ENCODE measurements around the gene PTPRD. TPM values are rescaled to one million over a fixed set of nuclear protein-coding genes. Genes with fewer than 3 reads are reported as not detected.
"Not testable (repeated sequence)": the region's sequence is repeated elsewhere in the genome, so short reads cannot be mapped to it uniquely, and the experiment has no call there.

The PTPRD gene
- polyA plus RNA-seq, 1 donor, result 55.8 TPM

GRCh38 chr9:9326749-9327148, 1286.1 kb downstream of the PTPRD start:
- DNase-seq (ENCODE audit: low read depth), result no peak

GRCh38 chr9:9319007-9319406, 1293.8 kb downstream of the PTPRD start:
- DNase-seq (ENCODE audit: low read depth), result no peak

- DNase-seq (ENCODE audit: low read depth), result not testable (repeated sequence)
These were observed 1302.1 kb downstream of the PTPRD start for GRCh38 chr9:9310743-9311142.

GRCh38 chr9:9305600-9305999, 1307.2 kb downstream of the PTPRD start:
- DNase-seq (ENCODE audit: low read depth), result no peak

- no peak for DNase-seq (ENCODE audit: low read depth)
These were observed 1313.7 kb downstream of the PTPRD start for GRCh38 chr9:9299134-9299533.

GRCh38 chr9:9286001-9286400, 1326.8 kb downstream of the PTPRD start:
- DNase-seq (ENCODE audit: low read depth), result no peak

- no peak for DNase-seq (ENCODE audit: low read depth)
These were observed 1328.6 kb downstream of the PTPRD start for GRCh38 chr9:9284201-9284600.

- DNase-seq (ENCODE audit: low read depth), result no peak
These were observed 1329.4 kb downstream of the PTPRD start for GRCh38 chr9:9283159-9283986.

- DNase-seq (ENCODE audit: low read depth), result no peak
These were observed 1337.2 kb downstream of the PTPRD start for GRCh38 chr9:9275601-9276000.

- DNase-seq (ENCODE audit: low read depth), result no peak
These were observed 1354.8 kb downstream of the PTPRD start for GRCh38 chr9:9257999-9258498.

GRCh38 chr9:9246726-9247125, 1366.1 kb downstream of the PTPRD start:
- no peak for DNase-seq (ENCODE audit: low read depth)

- no peak for DNase-seq (ENCODE audit: low read depth)
These were observed 1380.9 kb downstream of the PTPRD start for GRCh38 chr9:9231946-9232345.

- no peak for DNase-seq (ENCODE audit: low read depth)
These were observed 1383.5 kb downstream of the PTPRD start for GRCh38 chr9:9229269-9229668.

GRCh38 chr9:9223175-9223574, 1389.6 kb downstream of the PTPRD start:
- no peak for DNase-seq (ENCODE audit: low read depth)

- DNase-seq (ENCODE audit: low read depth), result no peak
These were observed 1390.1 kb downstream of the PTPRD start for GRCh38 chr9:9222730-9223129.

GRCh38 chr9:9216934-9217333, 1395.9 kb downstream of the PTPRD start:
- no peak for DNase-seq (ENCODE audit: low read depth)

- no peak for DNase-seq (ENCODE audit: low read depth)
These were observed 1397.8 kb downstream of the PTPRD start for GRCh38 chr9:9215050-9215449.

- DNase-seq (ENCODE audit: low read depth), result no peak
These were observed 1398.7 kb downstream of the PTPRD start for GRCh38 chr9:9214066-9214465.

GRCh38 chr9:9212963-9213362, 1399.8 kb downstream of the PTPRD start:
- DNase-seq (ENCODE audit: low read depth), result no peak

GRCh38 chr9:9202276-9202675, 1410.5 kb downstream of the PTPRD start:
- no peak for DNase-seq (ENCODE audit: low read depth)

- DNase-seq (ENCODE audit: low read depth), result no peak
These were observed 1426.7 kb downstream of the PTPRD start for GRCh38 chr9:9186086-9186485.

GRCh38 chr9:9182431-9182830, 1430.4 kb downstream of the PTPRD start:
- no peak for DNase-seq (ENCODE audit: low read depth)

- DNase-seq (ENCODE audit: low read depth), result no peak
These were observed 1435.7 kb downstream of the PTPRD start for GRCh38 chr9:9177081-9177480.

- no peak for DNase-seq (ENCODE audit: low read depth)
These were observed 1438.4 kb downstream of the PTPRD start for GRCh38 chr9:9174358-9174757.

Data from forelimb muscle (tissue), 1 donor.